C4-2B (cell line): ENCODE data around the gene RABL3.

Source experiments
- ZFX ChIP-seq: fragments of 450-650 bp; IDR thresholded peaks from 2 replicates; pipeline ENCODE4 v1.6.1; 2017
- TF ChIP-seq, protein P1 (sequence below): fragments of 450-650 bp; conservative IDR thresholded peaks from 2 replicates; pipeline ENCODE4 v1.5.1; 2017; ENCODE audit warnings: mild to moderate bottlenecking

DNA sequence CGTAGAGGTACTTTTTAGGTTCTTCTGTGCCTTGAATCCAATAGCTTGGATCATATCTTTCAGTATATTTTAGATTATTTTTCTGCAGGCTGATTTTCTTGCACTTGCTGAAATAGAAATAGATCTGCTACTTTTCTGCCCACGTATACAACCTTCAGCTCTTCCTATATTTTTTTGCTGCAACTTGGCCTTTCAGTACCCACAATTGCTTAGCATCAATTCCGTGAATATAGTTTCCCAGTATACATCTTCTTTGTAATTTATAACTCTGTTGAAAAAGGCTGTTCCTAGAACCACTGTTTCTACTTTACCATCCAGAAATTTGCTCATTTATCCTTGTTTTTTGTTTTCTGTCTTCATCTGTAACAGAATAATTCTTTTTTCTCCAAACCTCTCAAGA, 36.5 kb upstream of the RABL3 start:
- TF ChIP-seq, protein P1, sequence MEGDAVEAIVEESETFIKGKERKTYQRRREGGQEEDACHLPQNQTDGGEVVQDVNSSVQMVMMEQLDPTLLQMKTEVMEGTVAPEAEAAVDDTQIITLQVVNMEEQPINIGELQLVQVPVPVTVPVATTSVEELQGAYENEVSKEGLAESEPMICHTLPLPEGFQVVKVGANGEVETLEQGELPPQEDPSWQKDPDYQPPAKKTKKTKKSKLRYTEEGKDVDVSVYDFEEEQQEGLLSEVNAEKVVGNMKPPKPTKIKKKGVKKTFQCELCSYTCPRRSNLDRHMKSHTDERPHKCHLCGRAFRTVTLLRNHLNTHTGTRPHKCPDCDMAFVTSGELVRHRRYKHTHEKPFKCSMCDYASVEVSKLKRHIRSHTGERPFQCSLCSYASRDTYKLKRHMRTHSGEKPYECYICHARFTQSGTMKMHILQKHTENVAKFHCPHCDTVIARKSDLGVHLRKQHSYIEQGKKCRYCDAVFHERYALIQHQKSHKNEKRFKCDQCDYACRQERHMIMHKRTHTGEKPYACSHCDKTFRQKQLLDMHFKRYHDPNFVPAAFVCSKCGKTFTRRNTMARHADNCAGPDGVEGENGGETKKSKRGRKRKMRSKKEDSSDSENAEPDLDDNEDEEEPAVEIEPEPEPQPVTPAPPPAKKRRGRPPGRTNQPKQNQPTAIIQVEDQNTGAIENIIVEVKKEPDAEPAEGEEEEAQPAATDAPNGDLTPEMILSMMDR, result no peak
- no peak for TF ChIP-seq ZFX
